GM12878 (cell line): ENCODE data around the gene MLN. TPM values are rescaled to one million over a fixed set of nuclear protein-coding genes. Genes with fewer than 3 reads are reported as not detected.

Source experiments
- ATAC-seq: fragments of 200-7000 bp; cut with Tn5 transposase; 3 replicates; pipeline ENCODE4 v1.9.1; 2020; ENCODE audit warnings: mild to moderate bottlenecking, moderate library complexity
- BruUV-seq: library from RNA; stranded (reverse); fragments of 400-500 nt; replicated peaks from 2 replicates; lab custom pipeline; 2021; lab: Mats Ljungman, UMichigan
- CTCF ChIA-PET: fragments of 300-600 bp; sonication (Branson Sonifier 250); formaldehyde crosslinking; extraction: SDS; loops from one replicate; lab custom pipeline; 2021; ENCODE audit warnings: inconsistent platforms; lab: Yijun Ruan, JAX
- POLR2A ChIA-PET: fragments of 350-600 bp; formaldehyde crosslinking; extraction: SDS; loops from one replicate; lab custom pipeline; 2021; ENCODE audit warnings: inconsistent platforms; lab: Charles Lee
- RAD21 ChIA-PET: fragments of 300-600 bp; sonication (Branson Sonifier 250); formaldehyde crosslinking; loops from one replicate; lab custom pipeline; 2023; ENCODE audit warnings: antibody characterized with exemption; ENCODE audit not compliant: unreplicated experiment; lab: Charles Lee
- SMC1A ChIA-PET: fragments of 300-600 bp; sonication (Branson Sonifier 250); formaldehyde crosslinking; loops from one replicate; lab custom pipeline; 2023; ENCODE audit not compliant: unreplicated experiment, uncharacterized antibody; lab: Charles Lee
- DNase-seq: peaks from one replicate; pipeline ENCODE4 v3.0.0-alpha.2; 2011; ENCODE audit warnings: low read depth, low spot score
- FAIRE-seq: peaks from 3 replicates; lab custom pipeline; 2011; peaks lifted over from hg19 to GRCh38; lab: Jason Lieb, UNC
- H2AFZ ChIP-seq: 2 replicates; pipeline ENCODE4 v1.6.0; 2011; ENCODE audit warnings: low read depth, low read length, control low read depth; ENCODE audit not compliant: control insufficient read depth
- H3K27ac ChIP-seq: 2 replicates; pipeline ENCODE4 v1.5.1; 2011; ENCODE audit warnings: control low read depth; ENCODE audit not compliant: control insufficient read depth, insufficient read depth
- H3K27me3 ChIP-seq, 2 experiments: replicated peaks in 1 of 2; 2 replicates each; pipeline versions ENCODE4 v1.6.0 to v1.6.1; 2011; ENCODE audit warnings: low read length in 1 of 2; ENCODE audit not compliant: control insufficient read depth in 2 of 2, insufficient read depth in 2 of 2
- H3K36me3 ChIP-seq, 2 experiments: 2 replicates each; pipeline ENCODE4 v1.5.1; 2011; ENCODE audit warnings: low read length in 1 of 2; ENCODE audit not compliant: control insufficient read depth in 2 of 2, insufficient read depth in 2 of 2
- H3K4me1 ChIP-seq: 2 replicates; pipeline ENCODE4 v1.6.1; 2011; ENCODE audit warnings: mild to moderate bottlenecking, low read length, moderate library complexity, mixed read lengths; ENCODE audit not compliant: control insufficient read depth, insufficient read depth
- H3K4me2 ChIP-seq: 2 replicates; pipeline ENCODE4 v1.6.0; 2011; ENCODE audit warnings: control low read depth; ENCODE audit not compliant: control insufficient read depth, insufficient read depth
- H3K4me3 ChIP-seq: fragments of 200-600 bp; sonication (generic); 2 replicates; pipeline ENCODE4 v1.5.1; 2016
- H3K79me2 ChIP-seq: 2 replicates; pipeline ENCODE4 v1.6.0; 2011; ENCODE audit warnings: low read length; ENCODE audit not compliant: control insufficient read depth, insufficient read depth
- H3K9ac ChIP-seq: 2 replicates; pipeline ENCODE4 v1.8.0; 2011; ENCODE audit warnings: low read length, control low read depth, mixed read lengths; ENCODE audit not compliant: control insufficient read depth, insufficient read depth
- H3K9me3 ChIP-seq: replicated peaks from 3 replicates; pipeline ENCODE4 v1.5.1; 2011; ENCODE audit warnings: mild to moderate bottlenecking, low read length; ENCODE audit not compliant: control insufficient read depth, insufficient read depth
- H4K20me1 ChIP-seq: 2 replicates; pipeline ENCODE4 v1.6.0; 2011; ENCODE audit not compliant: control insufficient read depth, insufficient read depth
- ATF7 ChIP-seq: fragments of 450-650 bp; IDR thresholded peaks from 2 replicates; pipeline ENCODE4 v1.6.1; 2016; ENCODE audit warnings: low read depth, mild to moderate bottlenecking
- BRCA1 ChIP-seq: IDR thresholded peaks from 2 replicates; pipeline ENCODE4 v1.6.1; 2011; ENCODE audit warnings: low read depth, low read length, improper control_type of control experiment
- EED ChIP-seq: sonication (generic); IDR thresholded peaks from 2 replicates; pipeline ENCODE4 v1.6.1; 2016; ENCODE audit warnings: antibody characterized with exemption, low read depth
- NRF1 ChIP-seq: conservative IDR thresholded peaks from 2 replicates; pipeline ENCODE4 v1.6.1; 2011; ENCODE audit warnings: mild to moderate bottlenecking, low read depth, low read length, improper control_type of control experiment
- POU2F2 ChIP-seq: IDR thresholded peaks from 3 replicates; pipeline ENCODE4 v1.6.1; 2011; ENCODE audit warnings: low read depth, mild to moderate bottlenecking, low read length, borderline replicate concordance
- SIX5 ChIP-seq: IDR thresholded peaks from 2 replicates; pipeline ENCODE4 v1.6.1; 2011; ENCODE audit warnings: mild to moderate bottlenecking, low read depth, low read length, moderate library complexity; ENCODE audit not compliant: severe bottlenecking
- SREBF1 ChIP-seq: IDR thresholded peaks from 2 replicates; pipeline ENCODE4 v1.6.1; 2012; ENCODE audit warnings: mild to moderate bottlenecking, low read length
- SREBF2 ChIP-seq: IDR thresholded peaks from 2 replicates; pipeline ENCODE4 v1.6.1; 2012; ENCODE audit warnings: mild to moderate bottlenecking, low read length
- TCF12 ChIP-seq: IDR thresholded peaks from 2 replicates; pipeline ENCODE4 v1.6.1; 2011; ENCODE audit warnings: low read depth, mild to moderate bottlenecking, low read length
- WGBS: methylation state at CpG from one replicate; pipeline ENCODE4 v1.1.6; 2016; ENCODE audit warnings: low lambda C conversion rate; ENCODE audit not compliant: insufficient replicate concordance, insufficient coverage; ENCODE audit errors: missing lambda C conversion rate; 5-methylcytosine and 5-hydroxymethylcytosine counted together
- in situ Hi-C: fragments of 300-500 bp; cut with MboI; formaldehyde crosslinking; loops from 9 replicates; pipeline ENCODE4 v1.14.3; 2018; ENCODE audit warnings: mixed read lengths
- intact Hi-C: fragments of 100-400 bp; cut with micrococcal nuclease; formaldehyde crosslinking; loops from one replicate; pipeline ENCODE4 v1.14.2; 2022; ENCODE audit not compliant: unreplicated experiment
- polyA plus RNA-seq, 11 experiments: library from polyadenylated mRNA; depleted of rRNA in 4 of 11; unstranded in 6 of 11; stranded (reverse) in 5 of 11; fragments of >200 nt; fragmentation: Nextera tagmentation in 4 of 11; fragmentation: Illumina TruSeq in 1 of 11; extraction: Ambion mirVana in 4 of 11; extraction: Trizol in 1 of 11; gene quantifications; 1 replicate in 1 of 11; 2 replicates in 10 of 11; pipeline versions ENCODE4 v1.2.1 to v1.2.3, GENCODE V29; 2011 to 2016; ENCODE audit warnings: inconsistent platforms in 2 of 11, missing spikeins in 2 of 11, low read depth in 1 of 11
- total RNA-seq, 4 experiments: library from RNA; depleted of rRNA in 3 of 4; stranded (reverse); fragments of >200 nt in 3 of 4; fragmentation: Illumina TruSeq in 1 of 4; extraction: Trizol in 1 of 4; gene quantifications; 2 replicates each; pipeline versions ENCODE4 v1.2.1 to v1.2.3, GENCODE V29; 2013 to 2021

The MLN gene
- total and polyA plus RNA-seq, 10 of the 15 experiments (the other 5 are each of a cell fraction or from before 2014, with no cell fraction given): not detected

- DNase-seq (no peak), ATAC-seq (no peak), FAIRE-seq (no peak)
- Histone ChIP-seq H4K20me1 (no peaks in the 10 kb centered on the region), H3K9ac (no peak overlapping the region), H3K36me3 (no peaks in the 10 kb centered on the region), H3K79me2 (no peaks in the 10 kb centered on the region), H3K27me3 (peaks cover 0 to 6% of the 10 kb centered on the region in 2 experiments), H3K4me1 (no peaks in the 10 kb centered on the region), H3K9me3 (no peaks in the 10 kb centered on the region), H3K4me3 (no peak overlapping the region), H2AFZ (no peak overlapping the region), H3K4me2 (no peak overlapping the region), H3K27ac (no peak overlapping the region)
- SMC1A ChIA-PET: no interaction called here
- intact Hi-C loops: no loop called here
- TF ChIP-seq BRCA1: no peak
- TF ChIP-seq POU2F2: no peak
- no TSS peak for BruUV-seq
- in situ Hi-C loops: no loop called here
- POLR2A ChIA-PET: no interaction called here
- RAD21 ChIA-PET: no interaction called here
- WGBS: 41% methylated on average over 10 of the region's 10 CpGs
- CTCF ChIA-PET: interaction anchor here (1.1 kb wide), 1 partner anchor 229 kb away, joined by 4 read pairs; no protein-coding TSS in a partner anchor
These were observed 6.0 kb downstream of the MLN start for GRCh38 chr6:33797626-33798342.

GRCh38 chr6:33794910-33795623, 8.7 kb downstream of the MLN start:
- H3K27ac ChIP-seq: no peak overlapping the region
- H3K27me3 ChIP-seq: peaks cover 0 to 4% of the 10 kb centered on the region in 2 experiments; a peak in 3 of 4 replicates
- POLR2A ChIA-PET: no interaction called here
- H3K79me2 ChIP-seq: no peaks in the 10 kb centered on the region
- H3K36me3 ChIP-seq: no peaks in the 10 kb centered on the region
- 27% methylated on average over 14 of the region's 14 CpGs for WGBS
- CTCF ChIA-PET: interaction anchor here (1.1 kb wide), 1 partner anchor 24 kb away, joined by 6 read pairs; no protein-coding TSS in a partner anchor
- no peaks in the 10 kb centered on the region for H3K4me1 ChIP-seq
- H3K9me3 ChIP-seq: no peaks in the 10 kb centered on the region
- in situ Hi-C loops: no loop called here
- no peak for FAIRE-seq
- BruUV-seq: no TSS peak
- RAD21 ChIA-PET: no interaction called here
- TF ChIP-seq SIX5 (no peak), SREBF1 (no peak), EED (no peak), NRF1 (no peak), SREBF2 (no peak), TCF12 (no peak), ATF7 (no peak)
- TF ChIP-seq, all 136 proteins: peak for 0
- DNase-seq (no peak), ATAC-seq (no peak)
- Histone ChIP-seq H4K20me1 (no peaks in the 10 kb centered on the region), H3K4me2 (no peak overlapping the region), H2AFZ (no peak overlapping the region), H3K4me3 (no peak overlapping the region), H3K9ac (no peak overlapping the region)
- SMC1A ChIA-PET: no interaction called here
- intact Hi-C loops: no loop called here
